ENCODE results near the gene LSM14B. TPM values are rescaled to one million over a fixed set of nuclear protein-coding genes. Genes with fewer than 3 reads are reported as not detected.

The LSM14B gene
- total RNA-seq, 1 donor from 2014 or later, result 23.3 TPM

GRCh38 chr20:62126141-62126540, 3.9 kb downstream of the LSM14B start:
- no peak for TF ChIP-seq CTCF (IDR thresholded peaks at IDR 0.05; ENCODE audit: insufficient read depth, low read length, poor library complexity, severe bottlenecking)
- no peak overlapping the region for H3K4me3 ChIP-seq (ENCODE audit: low read depth, low read length)
- DNase-seq (ENCODE audit: low read depth), result no peak
- peaks cover 6% of the 10 kb centered on the region for H3K36me3 ChIP-seq (ENCODE audit: control insufficient read depth, insufficient read depth, low read length)
- no peaks in the 10 kb centered on the region for H3K27me3 ChIP-seq (ENCODE audit: control insufficient read depth, insufficient read depth, low read length)

- DNase-seq (ENCODE audit: low read depth), result no peak
- Histone ChIP-seq H3K4me3 (ENCODE audit: low read depth, low read length) (no peak overlapping the region), H3K36me3 (ENCODE audit: control insufficient read depth, insufficient read depth, low read length) (peaks cover 6% of the 10 kb centered on the region), H3K27me3 (ENCODE audit: control insufficient read depth, insufficient read depth, low read length) (no peaks in the 10 kb centered on the region)
- TF ChIP-seq CTCF (IDR thresholded peaks at IDR 0.05; ENCODE audit: insufficient read depth, low read length, poor library complexity, severe bottlenecking), result no peak
Observed at GRCh38 chr20:62127799-62128198, 5.5 kb downstream of the LSM14B start.

GRCh38 chr20:62128502-62128901, 6.2 kb downstream of the LSM14B start:
- Histone ChIP-seq H3K36me3 (ENCODE audit: control insufficient read depth, insufficient read depth, low read length) (peaks cover 6% of the 10 kb centered on the region), H3K27me3 (ENCODE audit: control insufficient read depth, insufficient read depth, low read length) (no peaks in the 10 kb centered on the region), H3K4me3 (ENCODE audit: low read depth, low read length) (no peak overlapping the region)
- no peak for TF ChIP-seq CTCF (IDR thresholded peaks at IDR 0.05; ENCODE audit: insufficient read depth, low read length, poor library complexity, severe bottlenecking)
- DNase-seq (ENCODE audit: low read depth), result no peak

GRCh38 chr20:62129731-62130531, 7.7 kb downstream of the LSM14B start:
- TF ChIP-seq CTCF (IDR thresholded peaks at IDR 0.05; ENCODE audit: insufficient read depth, low read length, poor library complexity, severe bottlenecking), result no peak
- H3K27me3 ChIP-seq (ENCODE audit: control insufficient read depth, insufficient read depth, low read length), result no peaks in the 10 kb centered on the region
- DNase-seq (ENCODE audit: low read depth), result no peak
- H3K36me3 ChIP-seq (ENCODE audit: control insufficient read depth, insufficient read depth, low read length), result peaks cover 6% of the 10 kb centered on the region
- no peak overlapping the region for H3K4me3 ChIP-seq (ENCODE audit: low read depth, low read length)

GRCh38 chr20:62131560-62132320, 9.5 kb downstream of the LSM14B start:
- Histone ChIP-seq H3K27me3 (ENCODE audit: control insufficient read depth, insufficient read depth, low read length) (no peaks in the 10 kb centered on the region), H3K4me3 (ENCODE audit: low read depth, low read length) (no peak overlapping the region), H3K36me3 (ENCODE audit: control insufficient read depth, insufficient read depth, low read length) (peaks cover 3% of the 10 kb centered on the region)
- TF ChIP-seq CTCF (IDR thresholded peaks at IDR 0.05; ENCODE audit: insufficient read depth, low read length, poor library complexity, severe bottlenecking), result no peak
- DNase-seq (ENCODE audit: low read depth), result no peak
